OCI-M1 (cell line): Measurements from ENCODE around the gene CHST11.

Experiments used
- DNase-seq: peaks from one replicate; lab custom pipeline; 2025; lab: John Stamatoyannopoulos, UW

The CHST11 gene

GRCh38 chr12:104673696-104674482 is 217.1 kb downstream of the CHST11 start:
- DNase-seq: no peak

DNA sequence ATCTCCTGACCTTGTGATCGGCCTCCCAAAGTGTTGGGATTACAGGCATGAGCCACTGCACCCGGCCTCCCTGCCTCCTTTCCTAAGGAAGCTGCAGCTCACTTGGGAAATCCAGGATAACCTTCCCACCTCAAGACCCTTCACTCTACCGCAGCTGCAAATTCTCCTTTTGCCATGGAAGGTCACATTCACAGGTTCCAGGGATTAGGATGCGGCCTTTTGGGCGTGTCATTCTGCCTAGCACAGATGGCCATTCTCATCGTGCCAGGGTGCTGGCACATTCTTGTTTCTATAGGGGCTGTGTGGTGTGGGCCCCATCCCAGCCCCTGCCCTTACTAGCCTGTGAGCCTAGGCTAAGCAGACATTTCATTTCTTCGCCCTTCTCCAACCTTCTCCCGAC is 219.9 kb downstream of the CHST11 start:
- DNase-seq: no peak

- no peak for DNase-seq
Observed at GRCh38 chr12:104677441-104678089, 220.8 kb downstream of the CHST11 start.

GRCh38 chr12:104680070-104680469 is 223.3 kb downstream of the CHST11 start:
- DNase-seq: no peak

DNA sequence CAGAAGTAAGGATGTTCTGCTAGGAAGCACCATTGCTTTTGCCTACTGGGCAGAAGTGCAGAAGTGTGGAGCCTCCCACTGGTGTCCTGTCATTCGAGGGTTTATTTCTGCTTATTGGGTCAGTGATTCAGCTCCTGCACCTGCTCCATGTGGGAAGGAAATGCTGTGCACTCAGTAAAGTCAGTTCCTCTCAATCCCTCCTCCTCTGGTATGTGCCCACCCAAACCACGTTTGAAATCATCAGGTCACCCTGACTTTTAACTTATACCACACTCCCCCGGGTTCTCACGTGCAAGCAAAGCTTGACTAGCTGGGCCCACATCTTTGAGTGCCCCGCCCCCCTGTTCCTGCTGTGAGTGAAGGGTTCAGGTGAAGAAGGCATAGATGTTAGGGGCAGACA is 223.7 kb downstream of the CHST11 start:
- DNase-seq: no peak

DNA sequence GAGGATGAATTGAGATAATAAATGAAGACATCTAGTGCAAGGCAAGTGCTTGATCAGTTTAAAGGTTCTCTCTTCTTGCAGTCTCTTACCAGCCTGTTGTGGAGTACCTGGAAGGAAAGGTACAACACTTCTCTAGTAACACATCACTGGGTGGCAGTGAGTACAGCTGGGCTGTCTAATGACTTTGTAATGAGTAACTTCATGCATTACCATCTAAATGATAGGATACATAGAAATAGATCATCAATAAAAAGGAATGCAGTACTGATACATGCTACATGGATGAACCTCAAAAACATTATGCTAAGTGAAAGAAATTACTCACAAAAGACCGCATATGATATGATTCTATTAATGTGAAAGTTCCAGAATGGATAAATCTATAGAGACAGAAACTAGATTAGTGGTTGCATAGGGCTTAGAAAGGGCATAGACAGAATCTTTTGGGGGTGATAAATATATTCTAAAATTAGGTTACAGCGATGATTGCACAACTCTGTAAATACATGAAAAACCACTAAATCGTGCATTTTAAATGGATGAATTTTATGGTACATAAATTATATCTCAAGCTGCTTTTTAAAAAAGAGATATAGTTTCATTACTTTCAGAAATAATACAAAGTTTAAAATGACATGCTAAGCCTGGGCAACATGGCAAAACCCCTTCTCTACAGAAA is 224.4 kb downstream of the CHST11 start:
- no peak for DNase-seq

- DNase-seq: no peak
Observed at GRCh38 chr12:104682790-104683279, 226.1 kb downstream of the CHST11 start.

DNA sequence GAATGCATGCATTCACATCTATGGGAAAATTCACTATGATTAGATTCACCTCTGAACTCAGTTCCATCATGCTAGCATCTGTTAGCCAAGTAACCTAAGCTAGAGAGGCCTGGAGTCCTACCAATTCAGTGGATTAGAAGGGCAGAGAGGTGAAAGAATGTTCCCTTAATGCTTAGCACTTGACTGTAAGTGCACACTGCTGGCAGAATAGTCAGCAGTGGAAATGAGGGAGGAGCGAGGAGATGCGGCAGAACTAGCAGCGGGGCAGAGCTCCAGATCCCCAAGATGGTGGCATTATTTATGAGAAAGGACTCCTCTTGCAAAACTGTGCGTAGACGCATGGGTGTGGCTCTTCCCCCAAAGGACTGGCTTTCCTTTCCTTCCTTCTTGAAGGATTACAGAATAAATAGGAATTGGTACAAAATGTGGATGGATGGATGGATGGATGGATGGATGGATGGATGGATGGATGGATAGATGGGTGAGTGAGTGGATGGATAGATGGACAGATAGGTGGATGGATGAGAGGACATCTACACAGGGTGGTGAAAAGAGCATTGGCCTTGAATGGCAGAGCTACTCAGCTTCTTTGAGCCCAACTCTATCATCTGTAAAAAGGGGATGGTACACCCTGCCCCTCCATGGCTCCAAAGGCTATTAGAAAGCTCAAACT is 227.2 kb downstream of the CHST11 start:
- no peak for DNase-seq

DNA sequence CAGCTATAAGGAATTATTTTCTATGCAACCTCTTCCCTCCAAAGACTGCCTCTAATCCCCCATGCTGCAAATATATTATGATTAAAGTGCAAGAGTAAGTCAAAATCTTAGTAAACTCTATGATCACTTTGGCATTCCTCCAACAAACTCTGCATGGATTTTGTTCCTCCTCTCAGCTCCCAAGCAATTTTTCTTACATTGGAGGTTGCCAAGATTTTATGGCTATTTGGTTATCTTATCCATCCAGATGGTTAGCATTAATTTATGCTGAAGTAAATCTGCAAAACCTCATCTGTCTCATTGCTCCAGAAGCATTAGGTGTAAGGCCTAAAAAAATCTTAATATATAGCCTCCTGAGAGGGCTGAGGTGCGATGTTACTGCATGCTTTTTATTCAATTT is 228.1 kb downstream of the CHST11 start:
- DNase-seq: no peak

GRCh38 chr12:104685366-104685765 is 228.6 kb downstream of the CHST11 start:
- no peak for DNase-seq

GRCh38 chr12:104686196-104686595 is 229.4 kb downstream of the CHST11 start:
- DNase-seq: no peak

GRCh38 chr12:104687823-104688573 is 231.2 kb downstream of the CHST11 start:
- no peak for DNase-seq

DNA sequence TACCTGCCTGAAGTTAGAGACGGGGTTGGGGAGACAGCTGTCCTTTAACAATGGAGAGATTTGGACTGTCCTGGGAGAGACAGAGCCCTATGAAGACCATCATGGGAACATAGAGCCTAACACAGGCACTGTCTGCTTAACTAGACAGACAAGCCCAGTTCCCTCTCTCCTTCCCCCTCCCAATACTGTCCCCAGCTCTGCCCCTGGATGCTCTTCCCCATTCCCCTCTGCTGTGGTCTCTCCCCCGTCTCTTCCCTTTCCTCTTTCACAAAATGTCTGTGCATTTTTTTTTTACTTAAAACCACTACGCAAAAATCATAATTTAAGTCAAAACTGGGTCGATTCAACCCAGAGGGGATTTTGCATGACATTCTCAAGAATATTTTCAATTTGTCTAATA is 232.9 kb downstream of the CHST11 start:
- DNase-seq: no peak

DNA sequence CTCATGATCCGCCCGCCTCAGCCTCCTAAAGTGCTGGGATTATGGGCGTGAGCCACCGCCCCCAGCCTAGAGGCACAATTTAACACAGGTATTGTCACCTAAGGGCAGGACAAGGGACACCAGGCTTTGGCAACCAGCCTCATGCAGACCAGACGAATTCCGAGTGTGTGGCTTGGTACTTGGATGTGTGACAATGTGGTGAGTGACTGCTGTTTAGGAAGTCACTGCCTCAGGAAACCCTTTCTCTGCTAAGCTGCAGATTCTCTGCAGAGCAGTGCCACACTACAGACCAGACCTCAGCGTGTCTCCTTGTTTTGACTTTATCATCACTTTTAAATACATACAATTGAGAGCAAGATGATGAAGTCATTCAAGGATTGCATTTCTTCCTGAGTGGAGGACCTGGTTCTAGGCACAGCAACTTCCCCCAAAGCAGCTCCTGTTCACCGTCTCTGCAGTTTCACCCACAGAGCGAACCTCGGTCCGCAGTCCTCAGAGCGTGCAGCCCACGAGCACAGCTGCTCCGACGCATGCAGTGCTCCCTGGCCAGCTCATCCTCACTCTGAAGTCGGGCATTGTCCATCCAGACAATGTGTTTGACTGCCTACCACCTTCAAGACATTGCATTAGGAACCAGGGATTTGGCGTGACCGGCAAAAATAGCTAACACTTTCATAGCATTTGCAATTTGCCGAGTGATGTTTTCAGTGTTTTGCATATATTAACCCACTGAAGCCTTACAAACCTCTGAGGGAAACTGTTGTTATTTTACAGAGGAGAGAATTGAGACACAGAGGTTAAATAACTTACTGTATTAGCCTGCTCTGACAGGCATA is 235.2 kb downstream of the CHST11 start:
- DNase-seq: no peak

DNA sequence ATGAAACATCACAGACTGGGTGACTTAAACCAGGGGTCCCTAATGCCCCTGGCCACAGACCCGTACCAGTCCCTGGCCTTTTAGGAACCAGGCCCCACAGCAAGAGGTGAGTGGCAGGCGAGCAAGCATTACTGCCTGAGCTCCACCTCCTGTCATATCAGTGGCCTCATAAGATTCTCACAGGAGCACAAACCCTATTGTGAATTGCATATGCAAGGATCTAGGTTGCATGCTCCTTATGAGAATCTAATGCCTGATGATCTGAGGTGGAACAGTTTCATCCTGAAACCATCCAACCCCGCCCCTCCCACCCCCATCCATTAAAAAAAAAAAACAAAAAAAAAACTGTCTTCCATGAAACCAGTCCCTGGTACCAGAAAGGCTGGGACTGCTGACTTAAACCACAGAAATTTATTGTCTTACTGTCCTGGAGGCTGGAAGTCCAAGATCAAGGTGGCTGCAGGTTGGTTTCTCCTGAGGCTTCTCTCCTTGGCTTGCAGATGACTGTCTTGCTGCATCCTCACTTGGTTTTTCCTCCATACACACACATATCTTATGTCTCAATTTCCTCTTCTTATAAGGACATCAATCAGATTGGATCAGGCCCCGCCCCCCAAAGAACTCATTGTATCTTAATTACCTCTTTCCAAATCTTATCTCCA is 235.9 kb downstream of the CHST11 start:
- DNase-seq: no peak

- no peak for DNase-seq
Observed at GRCh38 chr12:104693493-104693892, 236.7 kb downstream of the CHST11 start.

GRCh38 chr12:104694161-104694560 is 237.4 kb downstream of the CHST11 start:
- no peak for DNase-seq

DNA sequence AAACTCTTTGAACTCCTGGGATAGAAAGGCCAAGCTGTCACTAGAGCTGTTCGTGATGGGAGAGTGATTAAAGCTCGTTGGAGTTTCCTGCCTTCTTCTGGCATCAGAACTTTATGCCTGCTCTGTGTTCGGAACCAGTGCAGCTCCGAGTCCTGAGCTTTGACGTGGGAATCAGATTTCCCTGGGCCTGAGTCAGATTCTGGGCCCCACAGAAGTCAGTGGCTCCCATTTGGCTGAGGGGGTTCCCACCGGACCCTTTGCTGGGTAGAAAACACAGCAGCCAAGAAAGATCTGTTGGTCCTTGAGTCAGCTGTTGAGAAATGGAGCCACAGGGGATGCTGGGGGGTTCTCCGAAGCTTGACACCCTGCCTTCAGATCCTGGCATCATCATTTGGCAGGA is 238.0 kb downstream of the CHST11 start:
- DNase-seq: no peak

- no peak for DNase-seq
Observed at GRCh38 chr12:104695453-104696148, 238.9 kb downstream of the CHST11 start.

DNA sequence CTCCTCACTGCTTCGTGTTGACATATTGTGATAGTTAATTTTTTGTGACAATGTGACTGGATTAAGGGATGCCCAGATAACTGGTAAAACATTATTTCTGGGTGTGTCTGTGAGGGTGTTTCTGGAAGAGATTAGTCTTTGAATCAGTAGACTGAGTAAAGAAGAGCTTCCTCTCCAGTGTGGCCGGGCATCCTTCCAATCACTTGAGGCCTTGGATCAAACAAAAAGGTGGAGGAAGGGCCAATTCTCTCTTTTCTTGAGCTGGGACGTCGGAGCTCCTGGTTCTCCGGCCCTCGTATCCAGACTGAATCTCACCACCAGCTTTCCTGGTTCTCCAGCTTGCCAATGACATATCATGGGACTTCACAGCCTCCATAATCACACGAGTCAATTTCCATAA is 240.4 kb downstream of the CHST11 start:
- no peak for DNase-seq
